Endodermal cell (in vitro differentiated cells): ENCODE data around the gene SKIC2. TPM values are rescaled to one million over a fixed set of nuclear protein-coding genes. Genes with fewer than 3 reads are reported as not detected.
"Not testable (repeated sequence)": the region's sequence is repeated elsewhere in the genome, so short reads cannot be mapped to it uniquely, and the experiment has no call there.

Experiments
- DNase-seq: peaks from one replicate; pipeline ENCODE4 v3.0.0-alpha.2; 2017
- H3K27ac ChIP-seq: 2 replicates; pipeline ENCODE4 v1.5.1; 2013; ENCODE audit warnings: mild to moderate bottlenecking, low read depth, low read length, moderate library complexity
- H3K27me3 ChIP-seq: 2 replicates; pipeline ENCODE4 v1.6.1; 2013; ENCODE audit warnings: mild to moderate bottlenecking, low read length, moderate library complexity; ENCODE audit not compliant: insufficient read depth, control insufficient read depth, poor library complexity, severe bottlenecking
- H3K36me3 ChIP-seq: 2 replicates; pipeline ENCODE4 v1.7.0; 2013; ENCODE audit warnings: mild to moderate bottlenecking, low read length, moderate library complexity; ENCODE audit not compliant: control insufficient read depth, insufficient read depth
- H3K4me1 ChIP-seq: one replicate; pipeline ENCODE4 v1.7.0; 2013; ENCODE audit warnings: low read length; ENCODE audit not compliant: control insufficient read depth, insufficient read depth
- H3K4me3 ChIP-seq: 2 replicates; pipeline ENCODE4 v1.5.1; 2013; ENCODE audit warnings: mild to moderate bottlenecking, low read length, moderate library complexity
- H3K9ac ChIP-seq: 2 replicates; pipeline ENCODE4 v1.6.1; 2013; ENCODE audit warnings: mild to moderate bottlenecking, low read length, moderate library complexity; ENCODE audit not compliant: poor library complexity, severe bottlenecking; ENCODE audit errors: extremely low read depth
- H3K9me3 ChIP-seq: 2 replicates; pipeline ENCODE4 v1.6.1; 2013; ENCODE audit warnings: mild to moderate bottlenecking, low read length, moderate library complexity; ENCODE audit not compliant: control insufficient read depth
- H3K27ac Mint-ChIP-seq: 2 replicates; pipeline ENCODE4 v1.8.0; 2020; ENCODE audit warnings: mixed read lengths
- H3K27me3 Mint-ChIP-seq: 2 replicates; pipeline ENCODE4 v1.8.0; 2021; ENCODE audit warnings: mild to moderate bottlenecking, mixed read lengths; ENCODE audit not compliant: insufficient read depth
- H3K36me3 Mint-ChIP-seq: 2 replicates; pipeline ENCODE4 v1.8.0; 2020; ENCODE audit warnings: low read depth, mixed read lengths
- H3K4me1 Mint-ChIP-seq: 2 replicates; pipeline ENCODE4 v1.8.0; 2020; ENCODE audit warnings: mixed read lengths
- H3K4me3 Mint-ChIP-seq: 2 replicates; pipeline ENCODE4 v1.8.0; 2020; ENCODE audit warnings: mild to moderate bottlenecking, moderate library complexity, mixed read lengths
- H3K9me3 Mint-ChIP-seq: 2 replicates; pipeline ENCODE4 v1.8.0; 2020; ENCODE audit warnings: mild to moderate bottlenecking, mixed read lengths
- CTCF ChIP-seq: fragments of 200-600 bp; sonication (generic); conservative IDR thresholded peaks from 2 replicates; pipeline ENCODE4 v1.5.0; 2021; ENCODE audit warnings: antibody characterized with exemption, mild to moderate bottlenecking
- WGBS, 2 experiments: methylation state at CpG; one replicate each; pipeline versions ENCODE4 v1.1.5 to v1.1.7; 2013; ENCODE audit warnings: missing lambda C conversion rate in 2 of 2, mixed read lengths in 1 of 2; ENCODE audit not compliant: insufficient coverage in 1 of 2, insufficient read length in 1 of 2; 5-methylcytosine and 5-hydroxymethylcytosine counted together
- total RNA-seq, 2 donors: library from RNA; stranded (reverse); fragmentation: NEBNext Ultra II Directional in 1 of 2; extraction: Animal tissue kit (Norgen Biotek cat#: 25700) in 1 of 2; gene quantifications; 2 replicates in 1 of 2; 3 replicates in 1 of 2; pipeline ENCODE4 v1.2.1, GENCODE V29; 2021

Gene SKIC2
- total RNA-seq, 2 donors from 2014 or later: 95.8 to 103 TPM

GRCh38 chr6:31930962-31931361 lies 28.0 kb upstream of the SKIC2 start:
- H3K9ac ChIP-seq: no peak overlapping the region
- Mint-ChIP-seq H3K27me3 (peaks cover 29% of the 10 kb centered on the region), H3K4me3 (no peak overlapping the region), H3K27ac (no peak overlapping the region), H3K4me1 (no peaks in the 10 kb centered on the region), H3K9me3 (peaks cover 19% of the 10 kb centered on the region), H3K36me3 (no peaks in the 10 kb centered on the region)
- H3K9me3 ChIP-seq: no peaks in the 10 kb centered on the region
- 100% methylated on average over 1 of the region's 1 CpG; no CpG with 5 or more reads in 1 of the 2 experiments for WGBS, 2 experiments
- no peak for DNase-seq
- TF ChIP-seq CTCF: no peak
- H3K4me3 ChIP-seq: no peak overlapping the region
- no peaks in the 10 kb centered on the region for H3K36me3 ChIP-seq
- H3K4me1 ChIP-seq: no peaks in the 10 kb centered on the region
- H3K27ac ChIP-seq: no peak overlapping the region
- peaks cover 9% of the 10 kb centered on the region for H3K27me3 ChIP-seq

- Mint-ChIP-seq H3K9me3 (peaks cover 19% of the 10 kb centered on the region), H3K27me3 (peaks cover 29% of the 10 kb centered on the region)
- H3K27ac ChIP-seq, H3K9me3 ChIP-seq, H3K4me1 ChIP-seq, H3K4me3 ChIP-seq, H3K36me3 ChIP-seq, H3K4me3 Mint-ChIP-seq, H3K27me3 ChIP-seq, H3K9ac ChIP-seq, DNase-seq, H3K27ac Mint-ChIP-seq, H3K4me1 Mint-ChIP-seq, H3K36me3 Mint-ChIP-seq: not testable (repeated sequence)
- 80 to 96% methylated on average over 1 to 22 of the region's 32 CpGs for WGBS, 2 experiments
Measured at GRCh38 chr6:31932137-31932536, 26.8 kb upstream of the SKIC2 start.

GRCh38 chr6:31933537-31933936 lies 25.4 kb upstream of the SKIC2 start:
- H3K9me3 ChIP-seq: no peaks in the 10 kb centered on the region
- Mint-ChIP-seq H3K27ac (no peak overlapping the region), H3K36me3 (no peaks in the 10 kb centered on the region), H3K4me3 (no peak overlapping the region), H3K4me1 (no peaks in the 10 kb centered on the region), H3K9me3 (peaks cover 19% of the 10 kb centered on the region), H3K27me3 (peaks cover 23% of the 10 kb centered on the region)
- DNase-seq: no peak
- no peaks in the 10 kb centered on the region for H3K4me1 ChIP-seq
- TF ChIP-seq CTCF: no peak
- no peaks in the 10 kb centered on the region for H3K36me3 ChIP-seq
- WGBS, 2 experiments: 91 to 92% methylated on average over 11 to 19 of the region's 19 CpGs
- no peak overlapping the region for H3K27ac ChIP-seq
- no peak overlapping the region for H3K4me3 ChIP-seq
- no peaks in the 10 kb centered on the region for H3K27me3 ChIP-seq
- no peak overlapping the region for H3K9ac ChIP-seq

GRCh38 chr6:31935021-31935420 lies 24.0 kb upstream of the SKIC2 start:
- H3K27me3 ChIP-seq: peaks cover 4% of the 10 kb centered on the region
- no peaks in the 10 kb centered on the region for H3K9me3 ChIP-seq
- H3K27me3 Mint-ChIP-seq: peaks cover 28% of the 10 kb centered on the region
- no peak overlapping the region for H3K9ac ChIP-seq
- H3K4me1 Mint-ChIP-seq: no peaks in the 10 kb centered on the region
- DNase-seq: no peak
- 100% methylated on average over 3 of the region's 3 CpGs; no CpG with 5 or more reads in 1 of the 2 experiments for WGBS, 2 experiments
- no peaks in the 10 kb centered on the region for H3K36me3 Mint-ChIP-seq
- peaks cover 19% of the 10 kb centered on the region for H3K9me3 Mint-ChIP-seq
- H3K4me3 ChIP-seq: no peak overlapping the region
- TF ChIP-seq CTCF: no peak
- H3K27ac Mint-ChIP-seq: no peak overlapping the region
- H3K36me3 ChIP-seq: no peaks in the 10 kb centered on the region
- no peaks in the 10 kb centered on the region for H3K4me1 ChIP-seq
- no peak overlapping the region for H3K27ac ChIP-seq
- no peak overlapping the region for H3K4me3 Mint-ChIP-seq
